Keratinocyte (primary cell): ENCODE measurements around the gene IQSEC3. TPM values are rescaled to one million over a fixed set of nuclear protein-coding genes. Genes with fewer than 3 reads are reported as not detected.

ENCODE experiments used
- DNase-seq: peaks from one replicate; pipeline ENCODE4 v3.0.0-alpha.2; 2011; ENCODE audit warnings: low read depth, missing footprints, low spot score
- FAIRE-seq: peaks from 2 replicates; lab custom pipeline; 2011; peaks lifted over from hg19 to GRCh38; lab: Jason Lieb, UNC
- H2AFZ ChIP-seq: 2 replicates; pipeline ENCODE4 v1.6.0; 2012; ENCODE audit warnings: low read length, control low read depth, inconsistent platforms; ENCODE audit not compliant: control insufficient read depth
- H3K27ac ChIP-seq: 2 replicates; pipeline ENCODE4 v1.5.1; 2011; ENCODE audit warnings: low read length; ENCODE audit not compliant: control insufficient read depth, insufficient read depth
- H3K27me3 ChIP-seq: 3 replicates; pipeline ENCODE4 v1.6.0; 2011; ENCODE audit warnings: low read length; ENCODE audit not compliant: control insufficient read depth, insufficient read depth; ENCODE audit errors: extremely low read depth
- H3K36me3 ChIP-seq, 2 experiments: 2 replicates in 1 of 2; 3 replicates in 1 of 2; pipeline ENCODE4 v1.5.1; 2011; ENCODE audit warnings: low read length in 2 of 2, mild to moderate bottlenecking in 1 of 2; ENCODE audit not compliant: control insufficient read depth in 2 of 2, insufficient read depth in 2 of 2; ENCODE audit errors: extremely low read depth in 1 of 2
- H3K4me1 ChIP-seq: 3 replicates; pipeline ENCODE4 v1.5.1; 2011; ENCODE audit warnings: low read length; ENCODE audit not compliant: control insufficient read depth, insufficient read depth; ENCODE audit errors: extremely low read depth
- H3K4me2 ChIP-seq: 3 replicates; pipeline ENCODE4 v1.6.0; 2011; ENCODE audit warnings: low read depth, low read length; ENCODE audit not compliant: control insufficient read depth, insufficient read depth; ENCODE audit errors: extremely low read depth
- H3K4me3 ChIP-seq, 3 experiments: fragments of 200-600 bp in 1 of 3; sonication (generic) in 1 of 3; 2 replicates in 2 of 3; 3 replicates in 1 of 3; pipeline ENCODE4 v1.5.1; 2011 to 2016; ENCODE audit warnings: low read length in 3 of 3, mild to moderate bottlenecking in 3 of 3, control low read depth in 2 of 3, inconsistent platforms in 1 of 3, low read depth in 1 of 3, mixed read lengths in 1 of 3, mixed run types in 1 of 3, moderate library complexity in 1 of 3; ENCODE audit not compliant: control insufficient read depth in 2 of 3, insufficient read depth in 2 of 3; ENCODE audit errors: extremely low read depth in 1 of 3
- H3K79me2 ChIP-seq: 2 replicates; pipeline ENCODE4 v1.6.0; 2012; ENCODE audit warnings: low read length; ENCODE audit not compliant: control insufficient read depth, insufficient read depth
- H3K9ac ChIP-seq: 3 replicates; pipeline ENCODE4 v1.6.0; 2011; ENCODE audit warnings: low read length; ENCODE audit not compliant: control insufficient read depth, insufficient read depth; ENCODE audit errors: extremely low read depth
- H3K9me1 ChIP-seq: 3 replicates; pipeline ENCODE4 v1.6.0; 2011; ENCODE audit warnings: low read length; ENCODE audit not compliant: control insufficient read depth, insufficient read depth; ENCODE audit errors: extremely low read depth
- H3K9me3 ChIP-seq: 2 replicates; pipeline ENCODE4 v1.5.1; 2012; ENCODE audit warnings: low read depth, low read length; ENCODE audit not compliant: control insufficient read depth
- H4K20me1 ChIP-seq: 3 replicates; pipeline ENCODE4 v1.6.0; 2011; ENCODE audit warnings: low read length; ENCODE audit not compliant: control insufficient read depth, insufficient read depth; ENCODE audit errors: extremely low read depth
- EZH2 ChIP-seq: IDR thresholded peaks from one replicate; pipeline ENCODE4 v1.6.1; 2012; ENCODE audit warnings: inconsistent platforms, mild to moderate bottlenecking, low read length, moderate library complexity
- dilution Hi-C: fragments of 300-500 bp; cut with MboI; formaldehyde crosslinking; loops from one replicate; pipeline ENCODE4 v1.7.0; 2020; ENCODE audit warnings: low sequenced_read_pairs; ENCODE audit not compliant: extremely low pct_ligation_motif_present
- polyA plus RNA-seq, 5 experiments: library from polyadenylated mRNA; depleted of rRNA in 3 of 5; stranded (reverse) in 3 of 5; stranded (forward) in 1 of 5; unstranded in 1 of 5; fragments of >200 nt; gene quantifications; 1 replicate in 1 of 5; 2 replicates in 3 of 5; 3 replicates in 1 of 5; pipeline versions ENCODE4 v1.2.1 to v1.2.3, GENCODE V29; 2011 to 2012; ENCODE audit warnings: missing spikeins in 2 of 5, low read depth in 1 of 5, low replicate concordance in 1 of 5
- TF ChIP-seq, protein P1 (sequence below), 3 experiments: IDR thresholded peaks in 1 of 3; conservative IDR thresholded peaks in 1 of 3; optimal IDR thresholded peaks in 1 of 3; 2 replicates in 2 of 3; 3 replicates in 1 of 3; pipeline versions ENCODE3 to v1.5.1; 2011; ENCODE audit warnings: low read length in 3 of 3, mild to moderate bottlenecking in 3 of 3, moderate library complexity in 2 of 3, control low read depth in 1 of 3, inconsistent platforms in 1 of 3; ENCODE audit not compliant: insufficient read depth in 2 of 3; ENCODE audit errors: extremely low read depth in 1 of 3

IQSEC3 gene
- polyA plus RNA-seq, 1 donor (not counting 4 experiments of a cell fraction or from before 2014, with no cell fraction given): not detected

GRCh38 chr12:220946-221550, 154.5 kb downstream of the IQSEC3 start:
- no peak overlapping the region for H2AFZ ChIP-seq
- no peak overlapping the region for H3K9ac ChIP-seq
- dilution Hi-C loops: no loop called here
- DNase-seq (no peak), FAIRE-seq (no peak)
- no peaks in the 10 kb centered on the region for H3K79me2 ChIP-seq
- TF ChIP-seq, protein P1, sequence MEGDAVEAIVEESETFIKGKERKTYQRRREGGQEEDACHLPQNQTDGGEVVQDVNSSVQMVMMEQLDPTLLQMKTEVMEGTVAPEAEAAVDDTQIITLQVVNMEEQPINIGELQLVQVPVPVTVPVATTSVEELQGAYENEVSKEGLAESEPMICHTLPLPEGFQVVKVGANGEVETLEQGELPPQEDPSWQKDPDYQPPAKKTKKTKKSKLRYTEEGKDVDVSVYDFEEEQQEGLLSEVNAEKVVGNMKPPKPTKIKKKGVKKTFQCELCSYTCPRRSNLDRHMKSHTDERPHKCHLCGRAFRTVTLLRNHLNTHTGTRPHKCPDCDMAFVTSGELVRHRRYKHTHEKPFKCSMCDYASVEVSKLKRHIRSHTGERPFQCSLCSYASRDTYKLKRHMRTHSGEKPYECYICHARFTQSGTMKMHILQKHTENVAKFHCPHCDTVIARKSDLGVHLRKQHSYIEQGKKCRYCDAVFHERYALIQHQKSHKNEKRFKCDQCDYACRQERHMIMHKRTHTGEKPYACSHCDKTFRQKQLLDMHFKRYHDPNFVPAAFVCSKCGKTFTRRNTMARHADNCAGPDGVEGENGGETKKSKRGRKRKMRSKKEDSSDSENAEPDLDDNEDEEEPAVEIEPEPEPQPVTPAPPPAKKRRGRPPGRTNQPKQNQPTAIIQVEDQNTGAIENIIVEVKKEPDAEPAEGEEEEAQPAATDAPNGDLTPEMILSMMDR (optimal IDR thresholded peaks at IDR 0.05 in 1 of 3, IDR thresholded peaks at IDR 0.05 in 1 of 3, conservative IDR thresholded peaks at IDR 0.05 in 1 of 3; ENCODE audit: extremely low read depth in 1 of 3, insufficient read depth in 2 of 3, low read length in 3 of 3): no peak
- TF ChIP-seq EZH2: no peak
- H3K9me3 ChIP-seq: no peaks in the 10 kb centered on the region
- no peaks in the 10 kb centered on the region for H4K20me1 ChIP-seq
- H3K4me2 ChIP-seq: no peak overlapping the region
- peaks cover 15% of the 10 kb centered on the region for H3K27me3 ChIP-seq
- H3K36me3 ChIP-seq: no peaks in the 10 kb centered on the region
- H3K4me3 ChIP-seq: no peak overlapping the region
- no peaks in the 10 kb centered on the region for H3K9me1 ChIP-seq
- no peak overlapping the region for H3K27ac ChIP-seq
- no peaks in the 10 kb centered on the region for H3K4me1 ChIP-seq

- Histone ChIP-seq H3K27ac (no peak overlapping the region), H3K9me3 (no peaks in the 10 kb centered on the region), H3K4me2 (no peak overlapping the region), H3K27me3 (peaks cover 15% of the 10 kb centered on the region), H2AFZ (no peak overlapping the region), H3K4me1 (no peaks in the 10 kb centered on the region), H4K20me1 (no peaks in the 10 kb centered on the region), H3K4me3 (no peak overlapping the region), H3K9ac (no peak overlapping the region), H3K36me3 (no peaks in the 10 kb centered on the region), H3K79me2 (no peaks in the 10 kb centered on the region), H3K9me1 (no peaks in the 10 kb centered on the region)
- no peak for DNase-seq
- FAIRE-seq: no peak
- dilution Hi-C loops: no loop called here
- TF ChIP-seq, protein P1 (optimal IDR thresholded peaks at IDR 0.05 in 1 of 3, IDR thresholded peaks at IDR 0.05 in 1 of 3, conservative IDR thresholded peaks at IDR 0.05 in 1 of 3; ENCODE audit: extremely low read depth in 1 of 3, insufficient read depth in 2 of 3, low read length in 3 of 3): no peak
- TF ChIP-seq EZH2: no peak
These were observed 155.2 kb downstream of the IQSEC3 start for GRCh38 chr12:221736-222135.
